ENCODE results near the gene SALL1.

DNA sequence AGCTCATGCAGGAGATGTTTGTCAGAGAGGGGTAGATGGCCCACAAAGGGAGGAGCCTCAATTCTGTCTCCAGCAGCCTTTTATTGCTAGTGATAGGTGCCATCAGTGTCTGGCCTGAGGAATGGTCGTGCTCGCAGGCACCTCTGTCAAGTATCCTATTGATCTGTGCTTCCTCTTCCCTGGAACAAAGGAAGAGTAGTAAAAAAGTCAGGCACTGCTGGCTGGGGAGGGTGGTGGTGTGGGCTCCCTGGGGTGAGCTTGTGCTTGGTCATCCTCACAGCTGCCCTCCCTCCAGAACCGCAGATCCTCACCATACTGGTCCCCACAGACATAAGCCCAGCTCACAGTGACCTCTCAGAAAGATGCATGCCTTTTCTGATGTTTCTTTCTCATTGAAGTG lies 15.0 kb upstream of the SALL1 start:
- TF ChIP-seq, protein P1, sequence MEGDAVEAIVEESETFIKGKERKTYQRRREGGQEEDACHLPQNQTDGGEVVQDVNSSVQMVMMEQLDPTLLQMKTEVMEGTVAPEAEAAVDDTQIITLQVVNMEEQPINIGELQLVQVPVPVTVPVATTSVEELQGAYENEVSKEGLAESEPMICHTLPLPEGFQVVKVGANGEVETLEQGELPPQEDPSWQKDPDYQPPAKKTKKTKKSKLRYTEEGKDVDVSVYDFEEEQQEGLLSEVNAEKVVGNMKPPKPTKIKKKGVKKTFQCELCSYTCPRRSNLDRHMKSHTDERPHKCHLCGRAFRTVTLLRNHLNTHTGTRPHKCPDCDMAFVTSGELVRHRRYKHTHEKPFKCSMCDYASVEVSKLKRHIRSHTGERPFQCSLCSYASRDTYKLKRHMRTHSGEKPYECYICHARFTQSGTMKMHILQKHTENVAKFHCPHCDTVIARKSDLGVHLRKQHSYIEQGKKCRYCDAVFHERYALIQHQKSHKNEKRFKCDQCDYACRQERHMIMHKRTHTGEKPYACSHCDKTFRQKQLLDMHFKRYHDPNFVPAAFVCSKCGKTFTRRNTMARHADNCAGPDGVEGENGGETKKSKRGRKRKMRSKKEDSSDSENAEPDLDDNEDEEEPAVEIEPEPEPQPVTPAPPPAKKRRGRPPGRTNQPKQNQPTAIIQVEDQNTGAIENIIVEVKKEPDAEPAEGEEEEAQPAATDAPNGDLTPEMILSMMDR (IDR thresholded peaks at IDR 0.05) = no peak
- TF ChIP-seq POLR2A (IDR thresholded peaks at IDR 0.05) = no peak

All from uterus (tissue), 2 donors.